ENCODE results near the gene RAI1. TPM values are rescaled to one million over a fixed set of nuclear protein-coding genes. Genes with fewer than 3 reads are reported as not detected.

Gene RAI1
- total and polyA plus RNA-seq, 2 of the 8 experiments (the other 6 are each of a cell fraction or from before 2014, with no cell fraction given) = 0.39 to 1.2 TPM

- TF ChIP-seq CBX8 (IDR thresholded peaks at IDR 0.05; ENCODE audit: borderline replicate concordance, low read depth, low read length) = no peak
- TF ChIP-seq HDAC6 (IDR thresholded peaks at IDR 0.05; ENCODE audit: low read depth, low read length) = no peak
- TF ChIP-seq YY1 (IDR thresholded peaks at IDR 0.05; ENCODE audit: low read depth, low read length) = no peak
- TF ChIP-seq PHF8 (conservative IDR thresholded peaks at IDR 0.05; ENCODE audit: low read depth, low read length) = no peak
- TF ChIP-seq ASH2L (IDR thresholded peaks at IDR 0.05; ENCODE audit: low read length) = no peak
- no peak for TF ChIP-seq CREB1 (IDR thresholded peaks at IDR 0.05)
- TF ChIP-seq CHD1 (IDR thresholded peaks at IDR 0.05; ENCODE audit: low read depth, low read length) = no peak
- TF ChIP-seq CTCF (IDR thresholded peaks at IDR 0.05; ENCODE audit: control extremely low read depth in 1 of 3, insufficient read depth in 1 of 3, low read depth in 1 of 3, low read length in 3 of 3) = no peak
These were observed 124.8 kb downstream of the RAI1 start (continued) for GRCh38 chr17:17806035-17806434.

Measured in H1 (cell line).